Measurements from ENCODE around the gene KLHL30.

KLHL30 gene

GRCh38 chr2:238119756-238120462 lies 18.6 kb upstream of the KLHL30 start:
- no peak for DNase-seq

GRCh38 chr2:238120463-238121298 lies 17.8 kb upstream of the KLHL30 start:
- no peak for DNase-seq

- no peak for DNase-seq
Measured at GRCh38 chr2:238121511-238122286, 16.8 kb upstream of the KLHL30 start.

- no peak for DNase-seq
Measured at GRCh38 chr2:238122287-238123217, 15.9 kb upstream of the KLHL30 start.

GRCh38 chr2:238123218-238123971 lies 15.1 kb upstream of the KLHL30 start:
- no peak for DNase-seq

GRCh38 chr2:238123991-238124470 lies 14.4 kb upstream of the KLHL30 start:
- DNase-seq: no peak

GRCh38 chr2:238124488-238125126 lies 13.9 kb upstream of the KLHL30 start:
- no peak for DNase-seq

GRCh38 chr2:238125127-238125885 lies 13.2 kb upstream of the KLHL30 start:
- DNase-seq: no peak

GRCh38 chr2:238126338-238126737 lies 12.1 kb upstream of the KLHL30 start:
- no peak for DNase-seq

- DNase-seq: no peak
Measured at GRCh38 chr2:238126775-238127164, 11.7 kb upstream of the KLHL30 start.

- no peak for DNase-seq
Measured at GRCh38 chr2:238127165-238128060, 11.1 kb upstream of the KLHL30 start.

- DNase-seq: no peak
Measured at GRCh38 chr2:238128061-238128440, 10.4 kb upstream of the KLHL30 start.

- DNase-seq: no peak
Measured at GRCh38 chr2:238128534-238129001, 9.9 kb upstream of the KLHL30 start.

- no peak for DNase-seq
Measured at GRCh38 chr2:238129166-238130010, 9.1 kb upstream of the KLHL30 start.

GRCh38 chr2:238130111-238130695 lies 8.3 kb upstream of the KLHL30 start:
- DNase-seq: no peak

GRCh38 chr2:238130696-238131628 lies 7.5 kb upstream of the KLHL30 start:
- no peak for DNase-seq
